Stimulated activated CD4-positive, alpha-beta T cell treated with anti-CD3 and anti-CD28 coated beads, Interleukin-4, amount 100 ng/mL, for 48 hours (primary cell): ENCODE results near the gene FOXO1.

Experiments used
- DNase-seq, 2 donors: peaks; one replicate each; pipeline ENCODE4 v3.0.0-alpha.2; 2020; ENCODE audit warnings: low read depth in 2 of 2

FOXO1 gene

DNA sequence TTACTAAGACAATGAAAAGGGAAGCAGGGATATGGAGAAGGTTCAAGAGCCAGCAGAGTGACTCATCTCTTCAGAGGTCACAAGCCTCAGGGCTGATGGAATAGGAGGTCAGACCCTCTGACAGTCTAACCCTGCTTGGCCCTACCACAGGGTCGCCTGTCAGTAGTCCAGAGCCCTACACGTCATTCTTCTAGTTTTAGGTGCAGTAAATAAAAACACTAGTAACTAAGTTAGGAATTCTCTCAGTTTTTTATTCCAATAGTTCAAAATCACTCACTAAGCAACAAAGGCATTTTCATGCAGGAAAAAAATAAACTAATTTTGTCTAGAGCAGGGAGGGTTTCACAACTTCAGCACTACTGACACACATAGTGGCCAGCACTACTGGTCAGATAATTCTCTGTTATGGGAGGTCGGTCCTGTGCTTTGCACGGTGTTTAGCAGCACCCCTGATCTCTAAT, 27.2 kb downstream of the FOXO1 start:
- DNase-seq, result no peak

DNA sequence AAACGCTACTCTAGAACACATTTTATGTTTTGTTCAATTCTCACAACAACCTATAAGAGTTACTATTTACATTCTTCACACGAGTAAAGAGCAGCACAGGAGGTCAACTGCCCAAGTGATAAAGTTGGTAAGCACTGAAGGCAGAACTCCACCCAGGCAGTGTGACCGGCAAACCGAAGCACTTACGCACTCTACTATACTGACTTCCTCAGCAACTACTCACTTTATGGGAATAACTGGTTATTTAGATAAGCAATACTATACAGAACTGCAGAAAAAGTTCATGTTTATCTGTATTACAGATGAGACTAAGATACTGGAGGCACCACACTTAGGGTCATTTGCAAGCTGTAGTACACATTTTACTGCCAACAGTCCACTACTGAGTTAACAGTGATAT, 28.8 kb downstream of the FOXO1 start:
- no peak for DNase-seq

DNA sequence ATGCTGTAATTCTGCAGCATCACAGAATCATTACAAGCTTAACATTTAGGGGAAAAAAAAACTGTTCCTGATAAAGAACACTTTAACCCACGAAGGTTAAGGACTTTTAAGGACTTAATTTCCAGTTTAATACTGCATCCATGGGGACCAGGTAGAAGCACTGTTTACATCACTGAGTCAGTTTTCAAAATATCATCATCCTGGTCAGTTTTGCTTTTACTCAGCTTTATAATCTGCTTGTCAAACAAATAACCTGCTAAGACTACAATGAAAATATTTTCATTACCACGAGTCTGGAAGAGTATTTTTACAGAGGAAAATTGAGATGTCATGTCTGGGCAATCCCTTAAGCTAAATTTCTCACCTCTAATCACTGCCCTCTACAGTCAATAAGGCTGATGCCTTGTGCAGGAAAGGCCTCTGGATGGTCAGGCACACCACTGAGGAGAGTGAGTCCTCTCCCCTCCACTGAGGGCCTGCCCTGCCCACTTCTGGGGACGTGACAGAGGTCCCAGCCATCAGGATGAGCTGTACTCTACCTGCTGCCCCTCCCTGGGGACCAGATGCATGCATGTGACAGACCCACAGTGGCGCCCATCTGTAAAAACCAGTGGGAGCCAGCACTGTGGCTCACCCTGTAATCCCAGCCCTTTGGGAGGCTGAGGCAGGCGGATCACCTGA, 31.0 kb downstream of the FOXO1 start:
- no peak for DNase-seq

DNA sequence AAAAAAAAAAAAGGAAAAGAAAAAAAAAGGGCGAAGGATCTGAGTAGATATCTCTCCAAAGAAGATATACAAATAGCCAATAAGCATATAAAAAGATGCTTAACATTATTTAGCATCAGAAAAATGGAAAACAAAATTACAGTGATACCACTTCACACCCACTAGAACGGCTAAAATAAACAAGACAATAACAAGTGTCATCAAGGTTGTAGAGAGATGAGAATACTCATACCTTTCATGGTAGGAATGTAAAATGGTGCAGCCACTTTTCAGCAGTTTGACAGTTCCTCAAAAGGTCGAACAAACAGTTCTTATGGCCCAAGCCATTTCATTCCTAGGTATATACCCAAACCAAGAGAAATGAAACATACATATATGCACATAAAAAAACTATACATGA, 33.5 kb downstream of the FOXO1 start:
- DNase-seq, result no peak

DNA sequence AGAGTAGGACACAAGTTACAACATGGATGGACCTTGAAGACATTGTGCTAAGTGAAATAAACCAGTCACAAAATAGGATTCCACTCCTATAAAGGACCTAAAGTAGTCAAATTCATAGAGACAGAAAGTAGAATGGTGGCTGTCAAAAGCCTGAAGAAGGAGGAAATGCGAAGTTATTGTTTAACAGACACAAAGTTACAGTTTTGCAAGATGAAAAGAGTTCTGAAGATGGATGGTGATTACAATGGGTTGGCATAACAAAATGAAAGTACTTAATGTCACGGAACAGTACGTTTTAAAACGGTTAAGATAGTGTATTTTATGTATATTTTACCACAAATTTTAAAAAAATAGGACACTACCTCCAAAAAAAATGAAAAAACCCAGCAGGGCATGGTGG, 34.8 kb downstream of the FOXO1 start:
- DNase-seq, result no peak

DNA sequence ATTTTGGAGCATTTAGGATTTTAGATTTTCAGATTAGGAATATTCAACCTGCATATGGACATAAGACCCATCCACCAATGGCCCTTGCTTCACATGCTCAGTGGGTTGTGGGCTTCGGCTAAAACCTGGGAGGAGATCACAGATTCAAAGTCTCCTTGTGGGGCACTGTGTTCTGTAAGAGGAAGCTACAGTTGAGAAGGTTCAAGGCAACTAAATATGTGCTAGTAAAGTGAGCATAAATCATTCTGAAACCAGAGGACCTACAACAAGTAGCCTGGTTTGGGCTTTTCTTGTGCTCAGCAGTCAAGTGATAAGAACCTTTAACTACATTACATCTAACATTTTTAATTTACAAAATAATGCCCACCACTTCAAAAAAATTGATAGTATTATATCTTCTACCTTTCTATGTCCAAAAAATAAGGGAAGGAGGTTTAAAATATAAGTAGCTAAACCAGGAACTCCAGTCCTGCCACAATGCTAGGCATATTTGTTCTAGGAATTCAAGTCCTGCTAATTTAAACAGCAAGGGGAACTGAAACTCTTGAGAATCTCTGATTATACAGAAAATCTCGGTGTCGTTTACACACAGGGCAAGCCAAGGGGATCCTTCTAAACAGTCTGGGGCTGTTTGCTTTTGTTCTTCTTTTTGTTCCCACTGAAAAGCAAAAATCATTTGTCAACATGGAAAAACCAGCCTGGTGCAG, 36.6 kb downstream of the FOXO1 start:
- no peak for DNase-seq

DNA sequence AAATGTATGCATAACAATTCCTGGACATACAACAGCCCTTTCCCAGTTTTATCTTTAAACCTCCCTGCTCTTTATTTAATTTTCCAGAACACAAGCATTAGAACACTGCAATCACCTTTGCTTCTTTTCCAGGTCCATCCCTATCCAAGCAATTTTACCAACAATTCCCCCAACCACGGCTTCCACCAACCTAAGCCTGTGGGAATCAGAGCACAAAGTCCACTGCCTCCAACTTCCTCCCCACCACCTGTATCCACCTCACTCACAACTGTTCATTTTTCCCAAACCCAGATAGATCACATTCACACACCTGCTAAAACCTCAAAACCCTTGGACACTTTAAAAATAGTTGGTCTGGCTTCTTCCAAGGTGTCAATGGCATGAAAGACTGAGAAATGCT, 39.5 kb downstream of the FOXO1 start:
- no peak for DNase-seq

DNA sequence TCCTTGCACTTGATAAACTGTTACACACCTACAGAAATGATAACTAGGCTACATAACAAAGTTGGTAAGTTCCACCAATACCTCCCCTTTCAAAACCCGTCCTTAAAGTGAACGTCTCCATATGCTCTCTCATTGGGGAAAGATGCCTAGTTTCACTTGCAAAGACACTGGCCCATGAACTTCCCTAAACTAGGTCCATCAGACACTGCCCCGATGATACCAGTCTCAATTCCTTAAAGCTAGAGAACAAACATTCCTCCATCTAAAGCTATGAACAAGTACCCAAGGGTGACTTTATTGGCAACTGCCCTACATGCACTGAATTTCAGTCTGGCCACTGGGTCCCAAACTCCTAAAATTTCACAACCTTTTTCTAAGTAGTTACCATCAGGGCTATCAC, 39.9 kb downstream of the FOXO1 start:
- no peak for DNase-seq

DNA sequence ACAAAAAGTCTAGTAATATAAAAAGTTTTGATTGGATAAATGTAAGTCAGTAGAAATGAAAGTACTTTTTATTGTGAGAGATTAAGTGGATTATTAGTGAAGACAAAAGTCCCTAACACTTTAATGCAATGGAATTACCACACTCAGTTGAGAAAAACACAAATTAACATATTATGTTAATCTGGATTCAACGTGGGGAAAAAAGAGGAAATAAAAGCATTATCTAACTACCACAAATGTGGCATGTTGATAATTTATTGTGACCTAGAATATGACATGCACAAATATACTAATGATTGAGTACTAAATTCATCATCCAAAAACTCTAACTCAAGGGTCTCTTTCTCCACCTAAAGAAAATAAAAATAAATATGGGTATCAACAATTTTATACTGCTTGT, 41.5 kb downstream of the FOXO1 start:
- no peak for DNase-seq

DNA sequence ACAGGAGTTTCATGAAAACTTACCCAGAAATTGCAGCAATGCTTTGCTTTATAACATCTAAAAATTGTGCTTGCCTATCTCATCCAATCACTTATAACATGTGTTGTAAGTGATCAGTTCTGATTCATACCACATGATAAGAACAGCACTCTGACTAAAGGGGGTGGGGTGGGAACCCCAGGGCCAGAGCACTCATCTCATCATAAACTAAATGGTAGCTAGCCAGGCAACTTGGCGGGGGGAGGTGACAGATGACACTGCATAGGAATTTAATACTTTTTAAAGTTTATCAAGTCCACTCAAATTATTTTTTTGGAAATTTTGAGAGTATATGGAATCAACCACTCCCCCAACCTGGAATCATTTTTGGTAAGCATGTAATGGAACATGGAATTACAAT, 42.1 kb downstream of the FOXO1 start:
- peak; percentile 29 to 44 for DNase-seq

DNA sequence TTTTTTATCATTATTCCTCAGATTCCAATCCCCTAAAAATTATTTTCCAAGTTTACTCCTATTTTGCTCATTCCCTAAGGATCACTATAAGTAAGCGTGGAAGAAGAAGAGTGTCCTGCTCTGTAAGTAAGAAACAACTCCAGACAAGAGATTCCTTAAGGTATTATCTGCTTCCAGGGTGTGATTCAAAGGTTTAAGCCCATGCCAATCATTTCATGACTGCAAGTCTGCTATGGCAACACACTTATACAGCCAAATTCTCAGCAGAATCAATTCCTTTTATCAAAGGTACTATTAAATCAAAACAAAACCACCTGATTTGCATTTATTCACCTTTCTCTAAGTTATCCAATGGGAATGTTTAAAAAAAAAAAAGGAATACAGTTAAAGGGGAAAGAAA, 43.7 kb downstream of the FOXO1 start:
- DNase-seq, result no peak

DNA sequence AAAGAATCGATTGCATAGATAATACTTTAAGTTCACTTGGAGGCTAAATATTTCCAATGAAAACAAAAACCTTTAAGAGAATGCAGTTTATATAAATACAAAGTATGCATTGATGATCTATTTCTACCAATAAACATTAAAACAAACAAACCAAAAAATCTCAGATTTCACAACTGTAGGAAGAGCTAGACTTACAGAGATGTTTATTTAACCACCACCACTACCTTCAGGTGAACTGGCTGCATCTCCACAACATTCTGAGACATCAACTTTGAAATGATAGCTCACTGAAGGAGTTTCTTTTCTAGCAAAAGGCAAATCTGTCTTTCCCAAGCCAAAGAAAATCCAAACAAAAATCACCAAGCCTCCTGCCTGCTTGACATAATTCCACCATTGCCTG, 44.2 kb downstream of the FOXO1 start:
- DNase-seq, result no peak

DNA sequence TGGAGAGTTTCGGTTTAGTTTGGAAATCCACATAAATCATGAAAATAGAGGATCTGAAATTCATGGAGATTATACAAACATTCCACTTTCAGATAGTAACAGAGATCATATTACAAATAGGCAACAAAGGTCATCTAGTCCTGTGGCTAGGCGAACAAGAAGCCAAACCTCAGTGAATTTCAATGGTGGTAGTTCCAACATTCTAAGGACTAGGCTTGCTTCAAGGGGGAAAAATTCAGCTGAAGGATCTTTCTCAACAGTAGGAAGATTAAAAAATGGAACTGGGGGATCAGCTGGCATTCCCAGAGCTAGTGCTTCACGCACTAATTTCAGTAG, 47.0 kb downstream of the FOXO1 start:
- DNase-seq, result no peak

DNA sequence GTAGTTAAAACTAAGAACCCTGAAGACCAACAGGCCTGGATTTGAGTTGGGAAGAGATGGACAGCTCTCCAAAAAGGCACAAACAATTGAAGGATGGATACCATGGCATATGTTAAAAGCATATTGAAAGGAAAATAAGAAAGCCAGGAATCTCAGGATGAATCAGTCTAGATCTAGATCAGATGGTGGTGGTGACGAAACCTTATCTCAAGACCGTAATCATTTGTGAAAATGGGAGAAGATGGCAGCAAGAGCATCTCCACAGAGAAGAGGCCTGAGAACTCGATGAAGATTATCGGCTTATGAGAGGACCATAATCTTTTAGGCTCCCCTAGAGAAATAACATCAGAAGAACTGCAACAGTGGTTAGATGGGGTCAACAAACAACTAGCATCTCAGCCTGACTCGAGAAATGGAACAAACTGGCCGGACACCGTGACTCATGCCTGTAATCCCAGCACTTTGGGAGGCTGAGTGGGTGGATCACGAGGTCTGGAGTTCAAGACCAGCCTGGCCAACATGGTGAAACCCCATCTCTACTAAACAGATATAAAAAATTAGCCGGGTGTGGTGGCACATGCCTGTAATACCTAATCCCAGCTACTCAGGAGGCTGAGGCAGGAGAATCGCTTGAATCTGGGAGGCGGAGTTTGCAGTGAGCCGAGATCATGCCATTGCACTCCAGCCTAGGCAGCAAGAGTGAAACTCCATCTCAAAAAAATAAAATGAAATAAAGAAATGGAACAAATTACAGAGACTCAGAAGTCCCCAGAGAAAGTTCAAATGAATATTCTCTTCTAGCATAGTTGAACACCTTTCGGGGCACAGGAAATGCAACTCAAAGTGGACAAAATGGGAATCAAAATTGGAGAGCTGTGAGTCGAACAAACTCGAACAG, 47.6 kb downstream of the FOXO1 start:
- DNase-seq, result no peak

DNA sequence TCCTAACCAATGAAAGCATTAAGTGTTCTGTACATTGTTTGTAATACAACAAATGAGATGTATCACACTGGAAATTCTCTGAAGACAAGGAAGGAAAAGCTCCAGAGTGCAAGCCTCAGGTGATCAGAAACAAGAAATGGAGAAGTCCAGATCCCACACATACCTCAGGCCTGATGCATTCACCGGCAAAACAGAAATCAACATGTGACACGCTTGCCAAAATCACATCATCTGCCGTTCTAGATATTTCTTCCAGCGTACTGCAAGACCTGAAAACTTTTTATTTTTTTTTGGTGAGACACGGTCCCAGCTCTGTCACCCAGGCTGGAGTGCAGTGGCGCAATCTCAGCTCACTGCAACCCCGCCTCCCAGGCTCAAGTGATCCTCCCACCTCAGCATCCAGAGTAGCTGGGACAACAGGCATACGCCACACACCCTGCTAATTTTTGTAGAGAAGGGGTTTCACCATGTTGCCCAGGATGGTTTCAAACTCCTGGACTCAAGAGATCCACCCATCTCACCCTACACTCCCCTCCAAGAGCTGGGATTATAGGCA, 48.6 kb downstream of the FOXO1 start:
- DNase-seq, result no peak

DNA sequence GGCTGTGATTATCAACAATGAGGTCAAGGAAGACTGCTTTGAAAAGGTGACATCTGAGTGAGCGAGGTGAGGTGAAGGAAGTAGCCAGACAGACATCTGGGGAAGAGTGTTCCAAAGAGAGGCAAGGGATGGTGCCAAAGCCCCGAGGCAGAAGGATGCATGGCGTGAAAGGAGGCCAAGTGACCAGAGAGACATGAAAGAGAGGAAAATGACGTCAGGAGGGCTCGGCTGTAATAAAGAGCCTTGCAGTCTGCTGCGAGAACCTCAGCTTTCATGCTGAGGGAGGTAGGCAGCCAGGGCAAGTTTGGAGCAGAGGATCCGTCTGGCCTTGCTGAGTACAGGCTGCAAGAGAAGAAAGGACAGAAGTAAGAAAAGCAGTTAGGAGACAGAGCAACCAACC, 50.8 kb downstream of the FOXO1 start:
- no peak for DNase-seq

DNA sequence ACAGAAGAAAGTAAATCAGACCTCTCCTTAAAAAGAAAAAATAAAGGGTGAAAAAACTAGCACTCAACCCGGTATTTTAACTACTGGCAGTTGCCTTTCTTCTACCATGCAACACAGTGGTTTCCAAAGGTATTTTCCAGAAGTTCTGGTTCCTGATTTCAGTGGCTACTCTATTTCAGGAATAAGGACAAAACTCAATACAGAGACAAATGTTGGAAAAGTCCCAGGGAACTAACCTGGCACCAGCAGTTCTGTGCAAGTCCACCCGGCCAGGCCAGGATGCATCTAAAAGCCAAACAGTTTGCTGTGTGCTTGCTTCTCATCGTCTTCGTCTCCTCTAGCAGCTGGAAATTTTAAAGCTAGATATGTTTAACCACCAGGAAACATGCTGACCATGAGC, 52.5 kb downstream of the FOXO1 start:
- DNase-seq, result no peak

DNA sequence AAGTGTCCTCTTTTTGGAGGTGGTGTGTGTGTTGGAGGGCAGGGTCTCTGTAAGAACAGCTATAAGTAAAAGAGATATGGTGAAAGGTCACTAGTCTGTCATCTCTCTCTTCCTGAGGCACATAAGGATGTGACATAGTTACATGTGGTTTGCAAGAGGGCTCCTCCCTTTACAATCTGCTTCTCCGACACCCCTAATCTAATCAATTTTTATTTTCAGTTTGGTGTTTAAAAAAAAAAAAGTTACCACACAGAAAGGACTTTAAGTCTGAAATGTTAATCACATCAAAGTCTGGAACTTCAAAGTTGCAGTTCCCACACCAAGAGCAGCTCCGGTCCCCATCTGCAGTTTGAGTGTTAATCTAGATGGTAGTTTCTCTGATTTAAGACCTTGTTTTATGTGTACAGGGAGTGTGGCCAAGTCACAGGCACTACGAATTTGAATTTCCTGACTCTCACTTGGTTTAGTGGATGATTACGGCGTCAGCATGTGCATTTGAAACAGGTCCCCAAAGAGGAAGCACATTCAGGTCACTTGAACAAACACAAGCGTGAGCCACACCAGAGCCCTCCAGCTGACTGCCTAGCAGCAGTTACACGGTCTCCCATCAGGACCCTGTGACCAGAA, 53.1 kb downstream of the FOXO1 start:
- DNase-seq, result peak in 1 of 2 donors; percentile 30

DNA sequence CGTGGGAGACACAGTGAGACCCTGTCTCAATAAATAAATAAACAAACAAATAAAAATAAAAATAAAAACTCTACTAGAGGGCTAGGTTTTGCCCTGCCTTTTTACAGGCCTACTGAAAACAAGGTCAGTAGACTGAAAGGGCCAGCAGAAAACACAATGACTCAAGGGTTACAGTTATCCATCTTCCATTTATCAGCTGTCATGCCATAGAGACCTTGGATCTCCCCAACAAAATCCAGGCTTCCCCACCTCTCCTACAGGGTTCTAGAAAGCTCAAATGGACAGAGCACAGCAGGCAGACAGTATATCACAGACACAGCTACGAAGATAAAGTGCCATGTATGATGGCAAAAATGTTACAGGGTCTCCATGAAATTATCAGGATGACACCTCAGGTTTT, 54.4 kb downstream of the FOXO1 start:
- no peak for DNase-seq

DNA sequence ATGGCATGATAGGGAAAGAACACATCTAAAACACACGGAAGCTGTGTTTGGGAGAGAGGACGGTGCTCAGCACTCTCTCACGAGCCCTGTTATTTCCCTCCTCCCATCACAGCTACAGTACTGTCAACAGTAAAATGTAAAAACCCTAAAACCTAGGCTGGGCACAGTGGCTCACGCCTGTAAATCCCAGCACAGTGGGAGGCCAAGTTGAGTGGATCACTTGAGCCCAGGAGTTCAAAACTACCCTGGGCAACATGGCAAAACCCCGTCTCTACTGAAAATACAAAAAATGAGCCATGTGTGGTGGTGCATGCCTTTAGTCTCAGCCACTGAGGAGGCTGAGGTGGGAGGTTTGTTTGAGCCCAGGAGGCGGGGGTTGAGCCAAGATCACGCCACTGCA, 54.8 kb downstream of the FOXO1 start:
- DNase-seq, result no peak

DNA sequence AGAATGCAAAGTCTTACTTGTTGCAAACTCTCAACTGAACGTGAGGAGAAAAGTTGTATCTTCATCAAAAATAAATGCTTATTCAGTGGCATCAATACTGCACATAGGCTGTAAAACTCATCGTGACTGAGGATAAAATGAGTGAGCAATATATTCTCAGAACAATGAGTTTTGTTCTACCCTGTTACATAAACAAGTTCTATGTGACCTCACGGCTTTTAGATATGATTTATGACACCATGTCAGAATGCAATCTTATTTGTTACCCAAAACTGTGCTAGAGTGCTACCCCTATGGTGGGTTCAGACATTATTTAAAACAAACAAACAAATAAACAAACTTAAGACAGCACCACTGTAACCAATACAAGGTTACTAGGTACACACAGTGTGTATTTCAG, 55.4 kb downstream of the FOXO1 start:
- DNase-seq, result no peak
